HG03159 (cell line): ENCODE measurements around the gene PFN3.
"Not testable (repeated sequence)": the region's sequence is repeated elsewhere in the genome, so short reads cannot be mapped to it uniquely, and the experiment has no call there.

Experiments used
- ATAC-seq: cut with Tn5 transposase; IDR thresholded peaks from one replicate; pipeline ENCODE4 v1.9.1; 2021; ENCODE audit warnings: mild to moderate bottlenecking, moderate library complexity; ENCODE audit not compliant: unreplicated experiment

The PFN3 gene

DNA sequence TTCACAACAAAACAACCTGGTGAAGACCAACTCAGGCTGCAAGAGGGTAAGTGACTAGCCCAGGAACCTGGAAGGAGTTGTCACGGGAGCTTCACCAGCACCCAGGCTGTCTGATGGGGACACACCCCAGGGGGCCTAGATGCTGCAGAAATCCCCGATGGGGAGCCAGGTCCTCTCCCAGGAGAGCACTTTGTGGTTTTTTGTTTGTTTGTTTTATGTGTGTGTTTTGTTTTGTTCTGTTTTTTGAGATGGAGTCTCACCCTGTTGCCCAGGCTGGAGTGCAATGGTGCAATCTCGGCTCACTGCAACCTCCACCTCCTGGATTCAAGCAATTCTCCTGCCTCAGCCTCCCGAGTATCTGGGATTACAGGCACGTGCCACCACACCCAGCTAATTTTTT, 24.9 kb downstream of the PFN3 start:
- ATAC-seq: not testable (repeated sequence)

DNA sequence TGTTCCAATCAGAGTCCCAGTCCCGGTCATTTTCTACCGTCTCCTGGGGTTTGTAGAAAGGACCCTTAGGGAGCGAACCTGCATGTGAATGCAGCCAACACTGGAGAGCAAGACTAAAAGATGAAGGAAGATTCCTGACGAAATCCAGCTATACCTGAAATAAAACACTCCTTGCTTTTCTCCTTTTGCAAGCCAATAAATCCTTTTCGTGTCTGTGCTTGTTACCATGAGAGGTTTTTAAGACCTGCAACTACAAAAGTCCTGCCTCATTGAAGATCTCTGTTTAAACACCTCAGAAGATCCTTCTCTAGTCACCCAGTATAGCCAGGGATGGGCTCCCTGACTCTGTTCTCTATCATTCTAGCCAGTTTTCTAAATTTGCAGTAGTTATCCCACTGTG, 26.2 kb downstream of the PFN3 start:
- no peak for ATAC-seq

DNA sequence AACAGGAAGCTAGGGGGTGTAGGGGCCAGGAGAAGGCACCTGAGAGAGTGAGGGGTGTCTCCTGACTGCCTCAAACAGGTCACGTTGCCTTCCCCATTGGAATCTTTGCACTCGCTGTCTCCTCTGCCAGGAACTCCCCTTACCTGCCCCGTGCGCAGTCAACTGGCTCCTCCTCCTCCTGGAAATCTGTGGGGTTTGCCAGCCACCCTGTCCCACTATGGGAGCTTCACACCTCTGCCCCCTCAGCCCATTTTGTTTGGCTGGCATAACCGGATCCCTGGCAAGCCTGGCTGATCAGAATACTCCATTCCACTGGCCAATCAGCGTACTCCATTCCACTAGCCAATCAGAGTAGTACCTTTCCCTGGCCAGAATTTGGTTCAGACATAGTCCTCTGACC, 26.7 kb downstream of the PFN3 start:
- ATAC-seq: no peak

DNA sequence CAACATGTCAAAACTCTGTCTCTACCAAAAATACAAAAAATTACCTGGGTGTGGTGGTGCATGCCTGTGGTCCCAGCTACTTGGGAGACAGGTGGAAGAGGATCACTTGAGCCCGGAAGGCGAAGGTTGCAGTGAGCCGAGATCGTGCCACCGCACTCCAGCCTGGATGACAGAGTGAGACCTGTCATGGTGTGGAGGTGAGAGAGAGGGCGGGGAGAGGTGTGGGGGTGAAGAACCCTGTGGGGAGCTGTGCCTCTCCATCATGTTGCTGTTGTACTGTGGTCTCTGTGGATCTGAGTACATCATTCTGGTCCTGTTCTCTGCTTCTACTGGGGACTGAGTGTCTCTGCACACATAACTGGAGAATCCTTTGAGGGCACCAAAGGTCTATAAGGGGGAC, 27.6 kb downstream of the PFN3 start:
- ATAC-seq: no peak

DNA sequence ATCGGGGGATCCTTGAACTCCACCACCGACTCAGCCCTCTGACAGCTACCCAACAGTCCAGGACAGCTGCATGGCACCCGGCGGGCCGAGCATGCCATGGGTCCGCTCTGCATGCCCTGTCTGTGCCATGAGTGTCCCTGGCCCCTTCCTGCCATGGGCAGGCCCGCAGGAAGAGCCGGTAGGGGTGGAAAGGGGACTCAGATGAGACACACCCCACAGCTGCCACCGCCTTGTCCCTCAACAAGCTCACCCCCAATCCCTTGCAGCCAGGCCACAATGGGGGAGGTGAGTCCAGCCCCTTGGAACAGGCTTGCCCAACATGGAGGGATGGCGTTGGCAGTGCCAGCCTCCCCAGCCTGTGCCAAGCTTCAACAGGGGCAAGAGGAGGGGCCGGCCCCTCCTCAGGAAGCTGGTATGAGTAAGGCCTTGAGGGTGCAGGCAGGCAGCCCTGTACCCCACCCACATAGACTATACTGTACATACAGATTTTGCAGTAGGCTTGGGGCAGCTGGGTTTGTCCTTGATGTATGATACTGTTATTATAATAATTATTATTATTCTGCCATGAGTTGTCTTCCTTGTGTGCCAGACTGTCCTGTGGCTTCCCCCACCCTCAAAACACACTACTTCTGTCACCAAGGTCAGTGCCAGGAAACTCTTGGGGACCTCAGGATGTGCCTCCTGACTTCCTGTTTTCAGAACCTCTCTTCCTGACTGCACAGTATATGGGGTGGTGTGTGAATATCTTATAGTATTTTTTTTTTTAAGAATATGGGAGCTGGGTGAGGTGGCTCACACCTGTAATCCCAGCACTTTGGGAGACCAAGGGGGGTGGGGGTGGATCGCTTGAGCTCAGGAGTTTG, 28.2 kb downstream of the PFN3 start:
- no peak for ATAC-seq

DNA sequence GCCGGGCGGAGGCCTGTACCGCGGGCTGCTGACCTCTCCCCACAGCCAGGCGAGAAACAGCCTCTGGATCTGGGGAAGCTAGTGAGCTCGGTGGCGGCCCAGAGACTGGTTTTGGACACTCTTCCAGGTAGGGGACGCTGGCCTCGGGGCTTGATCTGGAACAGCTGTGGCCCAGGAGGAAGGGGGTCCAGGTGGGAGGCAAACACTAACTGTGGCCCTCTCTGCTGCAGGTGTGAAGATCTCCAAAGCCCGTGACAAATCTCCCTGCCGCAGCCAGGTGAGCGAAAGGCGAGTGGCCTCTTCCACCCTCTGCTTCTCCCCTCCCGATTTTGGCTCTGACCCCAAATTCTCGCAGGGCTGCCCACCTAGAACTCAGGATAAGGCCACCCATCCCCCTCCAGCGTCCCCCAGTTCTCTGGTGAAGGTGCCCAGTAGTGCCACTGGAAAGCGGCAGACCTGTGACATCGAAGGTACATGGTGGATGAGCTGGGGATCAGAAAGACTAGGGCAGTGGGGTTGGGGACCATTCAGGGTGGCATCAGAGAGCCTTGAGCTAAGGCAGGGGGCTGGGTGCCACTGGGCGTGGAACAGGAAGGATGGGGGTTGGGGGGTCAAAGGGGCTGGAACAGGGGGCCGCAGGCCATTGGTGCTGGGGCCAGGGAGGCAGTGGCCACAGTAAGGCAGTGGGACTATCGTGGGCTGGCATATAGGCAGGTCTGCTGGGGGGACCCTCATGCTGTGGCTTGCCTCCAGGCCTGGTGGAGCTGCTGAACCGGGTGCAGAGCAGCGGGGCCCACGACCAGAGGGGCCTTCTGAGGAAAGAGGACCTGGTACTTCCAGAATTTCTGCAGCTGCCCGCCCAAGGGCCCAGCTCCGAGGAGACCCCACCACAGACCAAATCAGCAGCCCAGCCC, 29.1 kb downstream of the PFN3 start:
- ATAC-seq: no peak

DNA sequence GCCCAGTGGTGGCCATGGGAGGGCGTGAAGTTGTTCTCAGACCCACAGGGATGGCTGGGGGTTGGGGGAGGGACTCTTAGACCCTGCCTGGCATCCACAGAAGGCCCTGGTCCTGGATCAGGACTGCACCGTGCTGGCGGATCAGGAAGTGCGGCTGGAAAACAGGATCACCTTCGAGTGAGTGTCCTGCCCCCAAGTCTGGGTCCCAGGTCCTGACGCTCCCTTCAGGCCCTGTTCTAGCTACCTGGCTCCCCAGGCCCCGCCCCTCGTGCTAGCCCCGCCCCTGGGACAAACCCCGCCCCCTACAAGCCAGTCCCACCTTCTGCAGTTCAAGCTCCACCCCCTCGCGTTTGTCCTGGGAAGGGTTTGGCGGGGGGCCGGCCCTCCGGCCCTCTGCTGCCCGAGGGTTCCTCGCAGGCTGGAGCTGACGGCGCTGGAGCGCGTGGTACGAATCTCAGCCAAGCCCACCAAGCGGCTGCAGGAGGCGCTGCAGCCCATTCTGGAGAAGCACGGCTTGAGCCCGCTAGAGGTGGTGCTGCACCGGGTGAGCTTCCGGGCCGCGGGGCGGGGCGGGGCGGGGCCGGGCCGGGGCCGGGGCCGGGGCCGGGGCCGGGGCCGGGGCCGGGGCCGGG, 29.9 kb downstream of the PFN3 start:
- peak; percentile 61 for ATAC-seq

DNA sequence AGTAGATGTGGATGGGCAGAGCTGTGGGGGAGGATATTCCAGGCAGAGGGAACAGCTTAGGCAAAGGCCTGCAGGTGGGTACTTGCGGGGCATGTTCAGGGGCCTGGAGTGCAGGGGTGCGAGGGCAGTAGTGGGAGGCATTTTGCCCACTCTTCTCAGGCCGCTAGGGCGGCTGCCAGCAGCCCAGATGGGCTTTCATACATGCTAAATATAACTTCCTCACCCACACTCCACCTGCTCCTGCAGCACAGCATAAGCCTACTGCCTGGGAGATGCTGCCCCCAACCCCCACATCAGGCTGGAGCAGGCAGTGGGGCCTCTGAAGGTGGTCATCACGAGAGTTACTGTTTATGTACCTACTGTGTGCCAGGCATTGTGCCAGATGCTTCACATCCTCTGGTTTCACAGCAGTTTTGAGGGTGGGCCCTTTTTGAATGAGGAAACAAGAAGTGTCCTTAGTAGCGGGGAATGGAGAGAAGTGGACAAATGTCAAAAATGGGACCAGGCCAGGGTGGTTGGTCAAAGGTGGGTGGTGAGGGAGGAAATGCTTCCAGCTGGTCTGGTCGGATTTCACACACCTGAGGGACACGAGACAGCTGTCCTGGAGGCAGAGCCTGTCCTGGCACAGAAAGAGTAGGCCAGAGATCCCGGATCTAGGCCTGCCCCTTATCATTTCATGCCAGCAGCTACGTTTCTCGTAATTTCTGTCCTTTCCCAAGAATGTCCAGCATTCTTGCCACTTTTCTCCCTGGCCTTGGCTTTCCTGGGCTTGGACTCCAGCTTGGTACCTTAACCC, 30.6 kb downstream of the PFN3 start:
- ATAC-seq: no peak

DNA sequence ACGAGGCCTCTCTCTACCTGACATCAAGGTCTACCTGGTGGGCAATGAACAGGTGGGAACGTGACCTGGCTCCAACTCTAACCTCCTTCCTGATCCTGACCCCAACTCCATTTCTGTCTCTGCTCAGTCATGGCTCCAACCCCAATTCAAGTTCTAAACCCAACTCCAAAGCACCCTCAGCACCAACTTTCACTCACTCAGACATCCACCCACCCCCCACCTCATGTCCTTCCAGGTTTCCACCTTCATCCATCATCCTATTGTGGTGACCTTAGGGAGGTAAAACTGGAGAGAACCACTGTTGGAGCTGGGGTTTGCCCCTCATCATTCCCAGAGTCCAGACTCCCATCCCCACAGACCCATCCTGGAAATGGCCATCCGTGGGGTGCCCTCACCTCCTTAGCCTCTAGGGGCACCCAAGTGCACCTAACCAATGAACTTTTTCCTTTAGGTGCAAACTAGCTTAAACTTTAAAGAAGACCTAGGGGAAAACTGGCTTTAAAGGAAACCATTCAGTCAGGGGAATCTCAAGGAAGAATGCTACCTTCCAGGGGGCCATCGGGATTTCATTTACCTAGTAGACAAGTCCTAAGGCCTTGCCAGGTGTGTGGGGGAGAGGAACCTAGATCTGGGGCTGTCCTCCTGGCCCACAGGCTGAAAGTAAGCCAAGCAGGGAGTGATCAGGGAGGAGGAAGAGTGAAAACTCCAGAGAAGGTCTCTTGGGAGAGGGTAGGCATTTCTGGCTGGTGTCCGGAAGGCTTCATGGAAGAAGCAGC, 31.4 kb downstream of the PFN3 start:
- ATAC-seq: no peak

DNA sequence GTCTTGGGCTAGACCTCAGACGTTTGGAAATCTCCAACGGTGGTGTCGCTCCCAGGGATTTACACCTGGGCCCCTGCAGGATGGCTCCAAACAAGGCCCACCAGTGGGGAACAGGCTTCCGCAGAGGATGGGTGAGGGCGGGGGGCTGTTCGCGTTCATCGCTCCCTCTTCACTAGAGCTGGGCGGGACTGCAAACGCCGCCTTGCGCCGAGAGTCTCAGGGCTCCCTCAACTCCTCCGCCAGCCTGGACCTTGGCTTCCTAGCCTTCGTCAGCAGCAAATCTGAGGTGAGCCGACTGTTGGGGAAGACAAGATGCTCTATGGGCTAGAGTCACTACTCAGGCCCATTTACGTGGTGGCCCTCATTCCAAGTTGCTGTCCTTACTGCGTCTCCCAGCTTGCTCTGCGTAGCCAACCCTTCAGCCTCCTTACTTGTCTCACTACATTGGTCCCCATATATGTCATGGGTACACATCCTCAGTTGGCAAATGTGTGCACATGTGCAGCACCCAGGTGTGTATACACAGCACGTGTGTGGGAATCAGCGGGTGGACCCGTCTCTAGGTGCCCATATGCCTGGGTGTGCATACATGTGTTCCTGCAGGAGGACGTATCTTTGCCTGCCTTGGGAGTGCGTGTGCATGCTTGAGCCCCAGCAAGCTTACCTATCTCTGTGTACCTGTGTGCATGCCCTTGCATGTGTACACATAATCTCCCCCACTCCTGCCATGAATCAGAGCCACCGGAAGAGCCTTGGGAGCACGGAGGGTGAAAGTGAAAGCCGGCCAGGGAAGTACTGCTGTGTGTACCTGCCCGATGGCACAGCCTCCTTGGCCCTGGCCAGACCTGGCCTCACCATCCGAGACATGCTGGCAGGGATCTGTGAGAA, 32.2 kb downstream of the PFN3 start:
- ATAC-seq: no peak

DNA sequence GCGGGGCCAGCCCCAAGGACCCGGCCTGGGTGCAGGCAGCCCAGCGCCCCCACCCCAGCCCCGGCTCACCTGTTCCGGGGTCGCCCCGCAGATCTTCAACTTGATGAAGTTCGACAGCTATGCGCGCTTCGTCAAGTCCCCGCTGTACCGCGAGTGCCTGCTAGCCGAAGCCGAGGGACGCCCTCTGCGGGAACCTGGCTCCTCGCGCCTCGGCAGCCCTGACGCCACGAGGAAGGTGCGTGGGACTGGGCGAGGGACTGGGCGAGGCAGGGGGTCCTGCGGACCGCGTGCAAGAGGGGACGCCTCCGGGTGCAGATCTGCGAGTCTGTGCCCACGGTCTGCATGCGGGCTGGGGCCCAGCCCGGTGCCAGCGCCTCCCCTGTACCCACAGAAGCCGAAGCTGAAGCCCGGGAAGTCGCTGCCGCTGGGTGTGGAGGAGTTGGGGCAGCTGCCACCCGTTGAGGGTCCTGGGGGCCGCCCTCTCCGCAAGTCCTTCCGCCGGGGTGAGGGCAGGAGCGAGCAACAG, 33.1 kb downstream of the PFN3 start:
- no peak for ATAC-seq

DNA sequence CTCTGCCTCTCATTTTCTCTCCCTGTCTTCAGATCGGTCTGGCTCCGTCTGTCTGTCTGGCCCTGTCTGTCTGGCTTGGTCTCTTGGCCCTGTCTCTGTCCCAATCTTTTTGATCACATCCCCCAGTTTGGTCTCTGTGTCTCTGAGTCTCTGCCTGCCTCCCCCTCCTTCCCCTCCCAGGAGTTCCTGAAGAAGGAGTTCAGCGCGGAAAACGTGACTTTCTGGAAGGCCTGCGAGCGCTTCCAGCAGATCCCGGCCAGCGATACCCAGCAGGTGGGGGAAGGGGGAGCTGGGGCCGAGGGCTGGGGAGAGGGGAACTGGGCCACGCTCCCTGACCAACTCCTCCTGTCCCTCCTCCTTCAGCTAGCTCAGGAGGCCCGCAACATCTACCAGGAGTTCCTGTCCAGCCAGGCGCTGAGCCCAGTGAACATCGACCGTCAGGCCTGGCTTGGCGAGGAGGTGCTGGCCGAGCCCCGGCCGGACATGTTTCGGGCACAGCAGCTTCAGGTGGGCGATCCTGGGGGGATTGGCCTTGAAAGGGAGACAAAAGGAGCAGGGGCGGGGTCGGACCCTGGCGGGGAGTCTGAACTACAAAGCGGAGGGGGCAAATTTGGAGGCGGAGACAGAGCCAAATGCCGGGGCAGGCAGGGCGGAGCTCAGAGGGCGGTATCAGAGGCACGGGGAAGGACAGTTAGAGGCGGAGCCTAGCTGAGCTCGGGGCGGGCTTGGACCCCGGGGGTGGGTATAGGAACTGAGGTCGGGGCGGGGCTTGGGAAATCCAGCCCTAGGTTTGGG, 33.7 kb downstream of the PFN3 start:
- ATAC-seq: no peak

DNA sequence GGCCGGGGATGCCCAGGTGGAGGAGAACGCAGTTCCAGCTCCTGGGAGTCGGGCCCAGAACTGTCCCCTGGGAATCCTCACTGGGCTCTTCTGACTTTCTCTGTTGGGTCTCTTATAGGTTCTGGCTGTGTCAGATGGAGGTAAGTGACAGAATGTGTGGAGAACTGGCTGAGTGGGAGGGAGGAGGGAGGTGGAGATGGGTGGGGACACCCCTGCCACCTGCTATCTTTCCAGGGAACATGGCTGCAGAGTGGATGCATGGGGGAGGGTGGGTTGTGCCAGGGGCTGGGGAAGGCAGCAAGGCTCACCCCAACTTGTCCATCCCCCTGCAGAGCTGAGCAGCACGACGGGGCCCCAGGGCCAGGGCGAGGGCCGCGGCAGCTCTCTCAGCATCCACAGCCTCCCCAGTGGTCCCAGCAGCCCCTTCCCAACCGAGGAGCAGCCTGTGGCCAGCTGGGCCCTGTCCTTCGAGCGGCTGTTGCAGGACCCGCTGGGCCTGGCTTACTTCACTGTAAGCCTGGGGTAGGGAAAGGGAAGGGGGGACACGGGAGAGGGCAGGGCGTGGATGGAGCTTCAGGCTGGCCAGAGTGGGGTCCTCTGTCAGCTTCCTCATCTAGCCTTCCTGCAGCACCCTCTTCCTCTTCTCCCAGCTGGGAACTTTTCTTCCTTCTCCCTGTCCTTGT, 34.5 kb downstream of the PFN3 start:
- ATAC-seq: no peak

DNA sequence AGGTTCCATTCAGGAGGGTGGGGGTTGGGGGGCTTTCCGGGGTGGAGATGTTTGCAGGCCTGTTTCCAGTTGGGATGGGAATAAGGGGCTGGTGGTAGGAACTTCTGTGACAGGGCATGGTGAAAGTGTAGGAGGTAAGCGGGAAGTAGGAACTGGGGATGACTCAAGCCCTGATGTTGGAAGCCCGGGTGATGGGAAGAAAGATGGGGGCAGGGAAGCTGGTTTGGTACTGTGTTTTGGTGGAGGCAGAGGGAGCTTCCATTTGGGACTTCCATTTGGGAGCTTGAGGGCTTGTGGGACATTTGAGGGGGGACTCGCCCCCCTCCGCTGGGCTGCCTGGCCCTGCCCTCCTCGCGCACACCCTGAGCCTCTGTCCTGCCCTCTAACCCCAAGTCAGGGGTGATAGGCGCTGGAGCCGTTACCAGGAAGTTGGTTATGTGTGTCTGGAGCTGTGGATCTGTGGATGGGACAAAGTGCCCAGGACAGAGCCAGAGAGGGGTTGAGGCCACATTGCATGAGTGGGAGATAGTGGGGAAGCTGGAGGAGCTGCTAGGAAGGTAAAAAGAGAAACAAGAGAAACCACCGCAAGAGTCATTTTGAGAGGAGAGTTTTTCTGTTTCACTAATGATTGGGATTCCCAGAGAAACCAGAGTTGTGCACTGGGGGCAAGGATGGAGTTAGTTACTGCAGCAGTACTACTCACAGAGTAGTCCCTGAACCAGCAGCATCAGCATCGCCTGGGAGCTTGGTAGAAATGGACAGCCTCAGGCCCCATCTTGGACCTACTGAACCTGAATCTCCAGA, 36.1 kb downstream of the PFN3 start:
- no peak for ATAC-seq

DNA sequence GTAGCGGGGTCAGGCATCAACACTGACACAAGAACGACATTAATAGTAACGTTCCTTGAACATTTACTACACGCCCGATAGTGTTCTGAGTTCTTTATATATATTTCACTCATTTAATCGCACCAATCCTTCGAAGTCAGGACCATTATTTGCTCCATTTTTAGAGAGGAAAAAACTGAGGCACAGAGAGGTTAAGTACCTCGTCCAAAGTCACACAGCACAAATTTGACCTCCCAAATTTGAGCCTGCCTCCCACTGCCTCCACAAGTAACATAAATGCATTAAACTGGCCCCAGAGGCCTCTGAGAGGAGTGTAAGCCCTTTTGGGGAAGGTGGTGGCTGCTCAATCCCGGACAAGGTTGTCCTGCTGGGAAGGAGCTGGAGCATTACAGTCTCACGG, 36.9 kb downstream of the PFN3 start:
- no peak for ATAC-seq
